HL-60/S4 treated with phorbol 12-myristate 13-acetate at 8.2 ng/mL for 4 days and 3 days (cell line): ENCODE data around the gene THSD8.
"Not testable (repeated sequence)": the region's sequence is repeated elsewhere in the genome, so short reads cannot be mapped to it uniquely, and the experiment has no call there.

Experiments used
- in situ Hi-C: fragments of 300-500 bp; cut with MboI; formaldehyde crosslinking; loops from 2 replicates; pipeline ENCODE4 v1.15.0; 2022; ENCODE audit warnings: low sequenced_read_pairs

Gene THSD8

DNA sequence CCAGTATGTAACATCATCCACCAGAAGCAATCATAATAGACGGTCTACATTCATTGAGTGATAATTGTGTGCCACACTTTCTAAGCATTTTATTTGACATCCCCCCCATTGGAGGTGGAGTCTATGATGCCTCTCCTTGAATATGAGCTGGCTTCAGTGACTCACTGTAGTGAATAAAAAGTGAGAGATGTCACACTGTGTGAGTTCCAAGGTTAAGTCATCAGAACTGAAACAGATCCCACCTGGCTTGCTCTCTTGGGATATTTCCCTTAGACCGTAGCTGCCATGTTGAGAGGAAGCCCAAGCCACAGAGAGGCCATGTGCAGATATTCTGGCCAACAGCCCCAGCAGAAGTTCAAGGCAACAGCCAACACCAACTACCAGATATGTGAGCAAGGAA is 19.9 kb downstream of the THSD8 start:
- in situ Hi-C loops: no loop called here

DNA sequence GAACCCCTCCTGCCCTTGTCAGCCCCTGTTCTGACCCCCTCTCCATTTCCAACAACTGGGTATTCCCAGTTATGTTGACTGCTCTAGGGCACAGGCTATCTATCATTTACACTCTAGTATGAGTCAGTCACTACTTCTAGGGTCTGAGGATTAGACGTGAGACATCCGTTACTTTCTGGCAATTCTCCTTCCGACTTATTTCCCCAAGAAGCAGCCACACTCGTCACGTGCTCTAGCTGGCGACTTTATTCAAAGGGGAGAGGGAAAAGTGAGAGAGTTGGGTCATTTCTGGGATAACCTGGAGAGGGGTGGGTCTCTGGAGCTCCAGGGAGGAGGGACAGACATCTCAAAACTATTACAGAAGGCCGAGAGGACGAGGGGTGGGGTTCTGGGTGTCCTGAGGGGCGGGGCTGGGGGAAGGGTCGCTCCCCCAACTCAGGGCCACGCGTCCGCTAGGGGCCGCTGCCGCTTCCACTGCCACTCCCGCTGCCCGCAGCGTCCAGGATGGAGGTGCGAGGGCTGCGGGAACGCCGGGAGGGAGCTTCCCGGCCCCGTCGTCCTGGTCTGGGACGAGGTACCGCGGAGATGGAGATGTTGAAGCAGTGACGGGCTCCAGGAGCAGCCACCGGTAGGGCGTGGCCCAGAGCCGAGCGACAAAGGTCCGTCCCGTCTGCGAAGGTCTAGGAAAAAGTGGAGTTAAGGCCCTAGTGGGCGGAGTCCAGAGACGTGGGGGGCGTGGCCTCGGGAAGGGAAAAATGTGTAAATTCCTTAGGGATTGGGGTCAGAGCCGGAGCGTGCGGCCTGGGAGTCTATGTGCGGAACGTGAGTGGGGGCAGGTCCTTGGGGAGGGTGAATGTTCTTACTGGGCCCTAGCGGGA is 23.6 kb downstream of the THSD8 start:
- in situ Hi-C loops: no loop called here

DNA sequence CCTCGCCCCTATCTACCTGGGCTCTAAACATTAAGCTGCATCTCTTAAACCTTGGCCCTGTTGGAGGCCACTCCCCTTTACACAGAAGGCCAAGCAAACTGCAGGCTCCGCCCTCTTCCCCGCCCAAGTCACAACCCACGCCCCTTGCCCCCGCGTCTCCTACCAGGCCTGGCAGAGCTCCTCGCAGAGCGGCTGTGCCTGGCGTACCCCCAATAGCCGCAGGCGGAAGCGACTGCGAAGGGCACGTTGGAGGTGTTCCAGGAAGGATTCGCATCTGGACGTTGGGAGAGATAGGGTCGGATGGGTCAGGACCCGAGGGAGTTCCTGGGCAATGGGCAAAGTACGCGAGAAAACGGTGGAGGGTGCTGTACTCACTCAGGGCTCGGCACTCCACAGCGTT is 26.6 kb downstream of the THSD8 start:
- in situ Hi-C loops: no loop called here

DNA sequence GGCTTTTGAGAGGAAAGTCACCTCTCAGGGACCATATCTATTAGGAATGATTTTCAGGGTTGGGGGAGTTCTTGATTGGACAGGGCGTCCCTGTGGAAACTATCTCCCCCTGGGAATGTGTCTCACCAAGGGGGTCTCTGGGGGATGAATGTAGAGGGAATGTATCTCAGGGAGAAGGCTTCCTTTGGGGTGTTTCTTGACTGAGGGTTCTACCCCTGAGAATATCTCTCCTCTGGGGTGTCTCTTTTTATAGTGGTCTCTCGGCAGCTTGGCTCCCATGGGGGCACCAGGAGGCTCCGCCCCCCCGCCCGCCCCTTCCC is 31.5 kb downstream of the THSD8 start:
- in situ Hi-C loops: no loop called here

DNA sequence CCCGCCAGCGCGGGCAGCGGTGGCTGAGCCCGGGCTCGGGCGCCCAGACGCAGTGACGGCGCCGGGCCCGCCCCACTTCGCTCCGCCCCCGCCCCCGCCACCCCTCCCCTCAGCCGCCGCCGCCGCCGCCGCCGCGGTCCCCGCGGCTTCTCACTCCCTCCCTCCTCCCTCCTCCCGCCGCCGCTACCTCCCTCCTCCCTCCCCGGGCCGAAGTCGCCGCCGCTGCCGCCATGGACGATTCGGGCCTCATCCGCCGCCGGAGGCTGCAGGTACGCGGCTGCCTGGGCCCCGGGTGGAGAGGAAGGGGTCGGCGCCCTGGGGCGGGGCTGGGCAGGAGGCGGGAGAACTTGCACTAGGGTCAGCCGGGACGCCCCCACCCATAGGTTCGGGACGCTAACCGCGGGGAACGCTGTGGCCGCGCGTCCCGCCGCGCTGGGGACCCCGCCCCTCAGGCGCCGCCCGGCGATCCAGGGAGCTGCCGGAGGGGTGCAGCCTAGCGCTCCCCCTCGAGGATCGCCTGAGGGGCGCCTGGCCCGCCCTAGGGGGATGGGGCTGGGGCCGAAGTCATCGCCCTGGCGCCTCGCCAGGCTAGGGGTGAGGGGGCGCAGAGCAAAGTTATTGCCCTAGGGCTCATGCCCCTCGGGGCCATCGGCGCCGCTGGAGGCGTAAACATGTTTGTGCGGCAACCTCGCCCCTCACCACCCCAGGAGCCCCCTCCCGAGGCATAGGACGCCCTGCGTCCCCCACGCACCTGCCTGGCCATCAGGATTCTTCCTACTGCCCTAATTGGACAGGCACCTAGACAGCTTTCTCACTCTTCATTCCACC is 32.1 kb downstream of the THSD8 start:
- in situ Hi-C loops: no loop called here

DNA sequence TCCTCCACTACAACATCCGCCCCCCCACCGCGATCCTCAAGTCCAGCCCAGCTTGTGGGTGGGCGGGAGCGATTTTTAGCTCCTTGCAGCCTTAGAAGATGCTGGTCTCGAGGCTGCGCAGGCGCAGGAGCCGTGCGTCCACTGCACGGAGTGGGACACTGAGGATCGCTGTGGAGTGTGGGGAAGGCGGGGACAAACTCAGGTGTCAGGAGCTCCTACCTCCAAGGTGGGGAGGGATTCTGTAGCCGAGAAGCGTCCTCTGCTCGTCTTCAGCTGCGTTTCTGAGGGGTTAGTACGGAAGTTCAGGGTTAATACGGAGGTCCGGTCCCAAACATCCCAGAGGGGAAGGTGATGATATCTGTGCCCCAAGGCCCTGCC is 32.7 kb downstream of the THSD8 start, which contains the start of gene RTBDN:
Gene RTBDN, minus strand, starts transcription at position 14 of the 378 bp plus-strand sequence. CDS start 4,600 bp downstream, outside the sequence.
- in situ Hi-C loops: no loop called here

DNA sequence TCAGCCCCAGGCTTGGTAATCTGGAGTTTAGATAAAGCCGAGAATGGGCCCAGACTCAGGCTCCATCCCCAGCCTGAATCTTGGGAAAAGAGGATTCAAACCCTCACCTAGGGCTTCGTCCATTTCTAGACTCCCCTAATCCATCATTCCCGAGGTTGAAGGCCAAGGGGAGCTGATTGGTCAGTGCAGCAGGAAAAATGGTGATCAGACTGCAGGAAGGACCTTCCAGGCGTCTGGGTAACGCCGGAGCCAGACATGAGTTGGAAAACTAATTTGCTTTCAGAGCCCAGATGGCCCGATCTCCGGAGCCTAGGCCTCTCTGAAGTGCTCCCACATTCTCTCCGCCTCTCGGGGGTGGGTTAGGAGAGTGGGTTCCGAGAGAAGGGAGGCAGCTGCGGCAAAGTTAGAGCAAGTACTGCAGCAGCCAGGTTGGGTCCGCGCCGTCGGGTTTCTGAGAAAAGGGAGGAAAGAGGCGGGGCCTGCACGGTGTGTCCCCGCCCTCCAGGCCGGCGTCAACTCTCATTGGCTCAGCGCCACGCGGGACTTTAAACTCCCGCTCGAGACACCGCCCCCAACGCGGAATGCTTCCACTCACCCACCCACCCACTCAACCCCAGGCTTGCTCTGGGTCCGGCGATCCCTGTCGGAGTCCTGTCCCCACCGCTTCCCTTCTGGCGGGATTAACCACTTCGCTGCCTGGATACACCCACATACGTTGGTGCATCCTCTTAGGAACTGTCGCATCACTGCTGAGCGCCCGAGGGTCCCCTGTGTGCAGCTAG is 33.3 kb downstream of the THSD8 start:
- in situ Hi-C loops: no loop called here

DNA sequence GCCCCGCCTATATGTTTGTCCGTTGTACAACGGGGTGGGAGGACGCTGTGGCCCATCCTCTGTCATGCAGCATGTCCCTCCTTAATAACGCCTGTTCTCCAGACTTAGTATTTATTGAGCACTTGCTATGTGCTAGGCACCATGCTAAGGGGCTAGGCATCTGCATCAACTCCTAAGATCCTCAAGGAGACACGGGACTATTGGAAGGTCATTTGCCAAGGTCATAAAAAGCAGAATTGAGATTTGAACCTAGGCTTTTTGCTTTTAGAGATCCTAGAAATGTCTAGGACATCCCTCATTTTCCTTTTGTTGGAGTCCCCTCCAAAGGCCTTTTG is 34.6 kb downstream of the THSD8 start:
- in situ Hi-C loops: no loop called here

DNA sequence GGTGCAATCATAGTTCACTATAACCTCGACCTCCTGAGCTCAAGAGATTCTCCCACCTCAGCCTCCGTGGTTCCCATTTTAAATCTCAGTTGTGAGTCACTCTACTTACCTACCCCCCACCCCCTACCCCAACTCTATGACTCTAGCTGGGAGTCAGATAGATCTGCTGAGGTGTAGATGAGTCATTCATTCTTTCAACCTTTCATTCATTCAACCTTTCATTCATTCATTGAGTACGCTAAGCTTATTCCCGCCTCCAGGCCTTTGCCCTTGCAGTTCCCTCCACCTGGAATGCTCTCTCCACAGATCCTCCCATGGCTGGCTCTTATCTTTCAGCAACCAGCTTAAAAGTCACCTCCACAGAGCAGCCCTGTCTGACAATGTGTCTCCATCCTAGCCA is 35.4 kb downstream of the THSD8 start:
- in situ Hi-C loops: no loop called here

DNA sequence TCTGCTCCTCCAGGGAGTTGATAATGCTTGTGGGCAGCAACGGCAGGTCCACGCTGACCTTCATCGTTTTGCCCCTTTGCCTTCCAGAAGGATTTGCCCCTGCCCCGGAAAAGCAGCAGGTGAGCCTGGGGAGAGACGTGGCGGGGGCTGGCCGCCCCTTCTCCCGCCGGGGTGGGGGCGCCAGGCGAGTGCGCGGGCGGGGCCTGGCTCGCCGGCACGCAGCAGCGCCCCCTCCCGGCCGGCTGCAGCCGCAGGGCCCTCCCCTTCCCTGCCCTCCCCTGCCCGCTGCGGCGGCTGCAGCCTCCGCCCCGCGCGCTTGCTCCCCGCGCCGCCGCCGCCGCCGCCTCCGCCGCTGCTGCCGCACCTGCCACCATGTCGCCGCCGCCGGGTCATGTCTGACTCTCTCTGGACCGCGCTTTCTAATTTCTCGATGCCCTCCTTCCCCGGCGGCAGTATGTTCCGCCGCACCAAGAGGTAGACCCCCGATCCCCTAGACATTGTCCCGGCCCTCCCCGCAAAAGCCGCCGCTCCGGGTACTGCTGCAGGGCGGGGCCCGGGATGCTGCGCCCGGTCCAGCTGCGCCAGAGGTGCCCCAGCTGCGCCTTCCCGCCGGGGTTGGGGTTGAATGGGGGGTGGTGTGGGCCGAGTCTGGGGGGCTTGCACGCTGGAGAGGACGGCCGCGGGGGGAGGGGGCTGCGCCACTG is 36.5 kb downstream of the THSD8 start, which contains the start of gene MAST1:
Gene MAST1, plus strand, starts transcription at position 334 of the 704 bp plus-strand sequence. Its CDS starts 58 bp downstream, at position 392.
- in situ Hi-C loops: no loop called here

DNA sequence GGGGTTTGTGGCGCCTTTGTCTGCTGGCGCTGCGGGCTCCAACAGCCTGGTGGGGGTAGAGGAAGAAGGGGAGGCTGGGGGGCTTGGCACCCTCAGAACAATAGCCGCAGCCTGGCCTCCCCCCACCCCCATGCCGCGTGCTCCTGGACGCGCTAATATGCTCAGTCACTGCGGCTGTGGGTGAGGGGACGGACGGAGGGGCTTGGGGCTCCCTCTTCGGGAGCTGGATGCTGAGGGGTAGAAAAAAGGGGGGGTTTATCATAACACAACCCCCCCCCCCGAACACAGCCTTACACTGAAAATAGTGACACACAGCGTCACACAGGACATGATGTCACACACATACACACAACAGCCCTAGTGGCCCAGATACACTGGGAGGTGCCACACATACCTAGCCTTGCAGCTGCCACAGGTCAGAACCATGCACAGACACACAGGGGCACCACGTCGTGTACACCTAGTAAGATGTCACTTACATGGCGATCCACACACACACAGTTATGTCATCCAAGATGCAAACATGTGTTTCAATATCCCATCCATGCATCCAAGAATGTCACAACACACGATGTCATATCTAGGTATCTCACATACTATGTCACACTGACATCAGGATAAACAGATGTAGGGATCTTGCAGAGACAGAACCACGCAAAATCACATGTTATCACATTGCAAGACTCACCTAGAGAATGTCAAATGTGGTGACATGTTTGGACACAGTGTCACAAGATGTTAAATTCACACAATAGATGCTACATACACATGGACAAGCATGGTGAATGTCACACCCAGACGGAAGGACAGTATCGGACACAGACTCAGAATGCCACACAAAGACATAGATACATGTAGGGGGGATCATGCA is 37.3 kb downstream of the THSD8 start:
- in situ Hi-C loops: no loop called here

DNA sequence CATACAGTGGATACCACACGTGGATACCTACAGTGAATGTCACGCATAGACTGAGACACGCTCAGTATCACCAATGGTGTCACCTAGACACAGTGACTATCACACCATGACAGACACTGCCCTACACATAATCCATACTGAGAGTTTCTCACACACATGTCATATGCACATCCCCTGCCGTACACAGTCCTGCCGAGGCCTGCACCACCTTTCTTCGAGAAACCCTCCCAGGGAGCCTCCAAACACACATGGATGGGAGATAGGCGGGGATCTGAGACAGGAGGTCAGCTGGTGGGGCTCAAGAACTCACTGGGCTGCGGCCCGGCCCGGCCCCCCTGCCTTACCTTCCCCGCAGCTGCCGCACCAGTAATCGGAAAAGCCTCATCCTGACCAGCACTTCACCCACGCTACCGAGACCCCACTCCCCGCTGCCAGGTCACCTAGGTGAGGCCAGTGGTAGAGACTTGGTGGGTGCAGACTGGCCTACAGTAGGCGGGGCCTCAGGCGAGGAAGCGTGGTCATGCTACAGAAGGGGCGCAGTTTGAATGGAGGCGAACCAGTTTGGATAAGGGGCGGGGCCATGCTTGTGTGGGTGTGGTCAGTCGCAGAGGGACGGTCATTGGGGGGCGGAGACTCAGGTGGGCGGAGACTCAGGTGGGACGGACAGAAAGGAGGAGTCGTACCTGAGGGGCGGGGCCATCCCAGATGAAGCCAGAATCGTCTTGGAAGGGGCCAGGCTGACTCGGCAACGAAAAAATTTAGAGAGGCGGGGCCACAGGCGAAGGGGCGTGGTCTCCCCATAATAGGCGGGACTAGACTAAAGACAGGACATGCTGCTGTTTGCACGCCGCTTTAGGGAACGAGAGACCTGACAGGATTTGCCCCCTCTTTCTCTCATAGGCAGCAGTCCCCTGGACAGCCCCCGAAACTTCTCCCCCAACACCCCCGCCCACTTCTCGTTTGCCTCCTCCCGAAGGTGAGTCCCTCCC is 38.5 kb downstream of the THSD8 start:
- in situ Hi-C loops: no loop called here

DNA sequence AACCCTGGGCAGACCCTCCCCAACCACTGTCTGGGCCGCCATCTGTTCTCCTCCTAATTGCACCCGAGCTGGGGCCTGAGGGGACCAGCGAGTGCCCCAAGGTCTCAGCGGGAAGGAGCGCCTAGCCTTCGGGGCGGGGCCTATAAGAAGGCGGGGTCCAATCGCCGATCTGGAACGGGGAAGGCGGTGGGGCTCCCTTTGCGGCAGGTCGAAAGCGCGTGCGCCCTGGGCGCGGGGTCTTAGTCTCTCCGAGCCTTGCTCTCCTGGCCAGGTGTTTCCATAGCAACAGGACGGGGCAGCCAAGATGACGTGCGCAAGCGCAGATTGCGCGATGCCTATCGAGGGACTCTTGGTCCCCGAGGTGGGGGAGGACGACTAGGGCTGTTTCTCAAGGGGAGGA is 39.2 kb downstream of the THSD8 start:
- in situ Hi-C loops: no loop called here

DNA sequence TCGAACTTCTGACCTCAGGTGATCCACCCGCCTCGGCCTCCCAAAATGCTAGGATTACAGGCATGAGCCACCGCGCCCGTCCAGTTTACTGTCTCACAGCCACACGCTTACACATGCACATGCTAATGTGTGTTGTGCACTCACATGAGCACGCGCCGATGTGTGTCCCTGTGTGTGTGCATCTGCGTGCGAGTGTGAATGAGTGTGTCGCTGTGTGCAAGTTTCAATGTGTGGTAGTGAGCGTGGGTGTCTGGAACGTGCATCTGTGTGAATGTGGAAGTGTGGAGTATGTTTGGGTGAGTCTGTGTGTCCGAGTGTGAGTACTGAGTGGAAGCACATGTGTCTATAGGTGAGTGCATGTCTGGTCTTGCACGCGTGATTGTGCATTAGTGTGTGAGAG is 40.6 kb downstream of the THSD8 start:
- in situ Hi-C loops: no loop called here

DNA sequence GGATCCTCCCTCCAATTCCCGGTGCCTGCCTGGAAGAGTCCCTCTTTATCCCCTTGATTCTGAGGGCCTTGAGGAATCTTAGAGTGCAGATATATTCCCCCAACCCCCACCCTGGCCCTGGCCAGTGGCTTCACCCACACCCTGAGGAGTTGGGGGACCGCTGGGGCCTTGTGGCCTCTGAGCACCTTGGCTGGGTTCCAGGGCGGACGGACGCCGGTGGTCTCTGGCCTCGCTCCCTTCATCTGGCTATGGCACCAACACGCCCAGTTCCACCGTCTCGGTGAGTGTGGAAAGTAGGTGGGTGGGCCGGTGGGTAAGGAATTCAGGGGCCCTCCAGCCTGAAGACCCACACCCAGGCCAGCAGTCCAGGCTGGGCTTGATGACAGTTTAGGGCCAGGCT is 41.5 kb downstream of the THSD8 start:
- in situ Hi-C loops: no loop called here

DNA sequence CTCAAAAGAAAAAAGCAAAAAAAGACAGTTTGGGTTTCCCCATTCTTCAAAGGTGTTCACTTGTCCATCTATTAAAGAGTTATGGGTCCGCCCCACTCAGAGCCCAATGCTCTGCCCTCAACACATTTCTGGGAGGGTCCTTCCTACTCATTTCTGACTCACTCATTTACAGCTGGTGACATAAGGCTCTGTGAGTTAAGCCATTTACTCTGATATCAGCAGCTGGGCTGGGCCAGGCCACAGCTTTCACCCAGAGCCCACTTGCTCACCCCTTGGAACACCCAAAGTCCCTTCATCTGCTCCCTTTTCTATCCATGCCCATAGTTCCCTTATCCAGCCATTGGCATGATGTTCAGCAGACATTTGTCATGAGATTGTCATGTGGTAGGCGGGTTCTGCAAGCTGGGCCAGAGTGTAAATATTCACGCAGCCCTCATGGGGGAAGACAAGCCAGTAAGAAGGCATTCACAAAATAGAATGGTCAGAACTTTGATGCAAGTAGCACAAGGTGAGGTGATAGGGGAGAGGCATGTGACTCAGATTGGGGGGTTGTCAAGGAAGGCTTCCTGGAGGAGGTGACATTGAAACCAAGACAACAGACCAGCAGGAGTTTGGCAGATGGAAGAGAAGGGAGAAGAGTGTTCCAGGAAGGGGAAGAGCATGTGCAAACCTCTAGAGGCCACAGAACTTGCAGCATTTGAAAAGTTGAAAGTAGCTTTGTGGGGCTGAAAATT is 42.3 kb downstream of the THSD8 start:
- in situ Hi-C loops: no loop called here

DNA sequence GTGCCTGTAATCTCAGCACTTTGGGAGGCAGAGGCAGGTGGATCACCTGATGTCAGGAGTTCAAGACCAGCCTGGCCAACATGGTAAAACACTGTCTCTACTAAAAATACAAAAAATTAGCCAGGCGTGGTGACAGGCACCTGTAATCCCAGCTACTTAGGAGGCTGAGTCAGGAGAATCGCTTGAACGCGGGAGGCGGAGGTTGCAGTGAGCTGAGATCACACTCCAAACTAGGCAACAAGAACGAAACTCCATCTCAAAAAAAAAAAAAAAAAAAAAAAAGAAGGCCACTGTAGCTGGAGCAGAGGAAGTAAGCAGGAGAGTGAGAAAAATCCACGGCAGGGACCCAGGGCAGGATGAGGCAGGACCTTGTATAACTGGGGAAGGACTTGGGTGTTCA is 44.7 kb downstream of the THSD8 start:
- in situ Hi-C loops: not testable (repeated sequence)
